H9 (cell line): Measurements from ENCODE around the gene MLIP. TPM values are rescaled to one million over a fixed set of nuclear protein-coding genes. Genes with fewer than 3 reads are reported as not detected.

Experiments
- DNase-seq: peaks from one replicate; pipeline ENCODE4 v3.0.0-alpha.2; 2017
- H2AFZ ChIP-seq: one replicate; pipeline ENCODE4 v1.6.1; 2013; ENCODE audit warnings: mild to moderate bottlenecking, low read length, control low read depth, moderate library complexity
- H2AK5ac ChIP-seq: 2 replicates; pipeline ENCODE4 v1.6.1; 2013; ENCODE audit warnings: low read length, control low read depth, mixed read lengths; ENCODE audit not compliant: insufficient read length
- H2BK120ac ChIP-seq: one replicate; pipeline ENCODE4 v1.6.1; 2013; ENCODE audit warnings: low read depth, mild to moderate bottlenecking, low read length, control low read depth, inconsistent platforms; ENCODE audit not compliant: poor library complexity, severe bottlenecking
- H2BK12ac ChIP-seq: 2 replicates; pipeline ENCODE4 v1.6.1; 2013; ENCODE audit warnings: low read length, control low read depth, mixed read lengths, low read depth; ENCODE audit not compliant: insufficient read length
- H2BK15ac ChIP-seq: 2 replicates; pipeline ENCODE4 v1.6.1; 2013; ENCODE audit warnings: low read depth, low read length, control low read depth
- H2BK20ac ChIP-seq: one replicate; pipeline ENCODE4 v1.6.1; 2013; ENCODE audit warnings: low read depth, mild to moderate bottlenecking, low read length, control low read depth, inconsistent platforms; ENCODE audit not compliant: poor library complexity, severe bottlenecking
- H2BK5ac ChIP-seq: 2 replicates; pipeline ENCODE4 v1.6.1; 2013; ENCODE audit warnings: low read length, control low read depth, mixed read lengths; ENCODE audit not compliant: insufficient read length
- H3K14ac ChIP-seq: 2 replicates; pipeline ENCODE4 v1.6.1; 2013; ENCODE audit warnings: low read length, control low read depth; ENCODE audit not compliant: insufficient read depth
- H3K18ac ChIP-seq: 2 replicates; pipeline ENCODE4 v1.6.1; 2013; ENCODE audit warnings: low read depth, mild to moderate bottlenecking, mixed read lengths, low read length, control low read depth; ENCODE audit not compliant: insufficient read length
- H3K23ac ChIP-seq: 2 replicates; pipeline ENCODE4 v1.6.1; 2013; ENCODE audit warnings: low read length, control low read depth, mixed read lengths, low read depth; ENCODE audit not compliant: insufficient read length
- H3K23me2 ChIP-seq: 2 replicates; pipeline ENCODE4 v1.6.1; 2013; ENCODE audit warnings: low read depth, mild to moderate bottlenecking, mixed read lengths, low read length, control low read depth; ENCODE audit not compliant: insufficient read length, poor library complexity, severe bottlenecking
- H3K27ac ChIP-seq: 2 replicates; pipeline ENCODE4 v1.5.1; 2013; ENCODE audit warnings: low read length, control low read depth, mixed read lengths, low read depth; ENCODE audit not compliant: insufficient read length
- H3K27me3 ChIP-seq: 2 replicates; pipeline ENCODE4 v1.6.1; 2013; ENCODE audit warnings: low read length, control low read depth, inconsistent platforms; ENCODE audit not compliant: insufficient read depth
- H3K4ac ChIP-seq: 2 replicates; pipeline ENCODE4 v1.6.1; 2013; ENCODE audit warnings: low read depth, mild to moderate bottlenecking, control low read depth, inconsistent platforms, low read length, moderate library complexity
- H3K4me1 ChIP-seq: 2 replicates; pipeline ENCODE4 v1.6.1; 2013; ENCODE audit warnings: low read length, control low read depth, inconsistent platforms; ENCODE audit not compliant: insufficient read depth
- H3K4me2 ChIP-seq: 2 replicates; pipeline ENCODE4 v1.6.1; 2013; ENCODE audit warnings: low read length, control low read depth, mixed read lengths; ENCODE audit not compliant: insufficient read length, insufficient read depth
- H3K56ac ChIP-seq: 2 replicates; pipeline ENCODE4 v1.6.1; 2013; ENCODE audit warnings: low read depth, mild to moderate bottlenecking, mixed read lengths, low read length, control low read depth; ENCODE audit not compliant: insufficient read length
- H3K79me1 ChIP-seq: 2 replicates; pipeline ENCODE4 v1.6.1; 2013; ENCODE audit warnings: low read depth, mild to moderate bottlenecking, moderate library complexity, low read length, control low read depth, inconsistent platforms; ENCODE audit not compliant: insufficient read depth, poor library complexity, severe bottlenecking
- H3K79me2 ChIP-seq: 2 replicates; pipeline ENCODE4 v1.6.1; 2013; ENCODE audit warnings: low read length, control low read depth, inconsistent platforms; ENCODE audit not compliant: insufficient read depth
- H3K9ac ChIP-seq: 2 replicates; pipeline ENCODE4 v1.6.1; 2013; ENCODE audit warnings: low read length, control low read depth, mixed read lengths; ENCODE audit not compliant: insufficient read length; ENCODE audit errors: extremely low read depth
- H3K9me3 ChIP-seq: one replicate; pipeline ENCODE4 v1.6.1; 2013; ENCODE audit warnings: low read depth, low read length, inconsistent platforms; ENCODE audit not compliant: control insufficient read depth
- H3T11ph ChIP-seq: one replicate; pipeline ENCODE4 v1.6.1; 2013; ENCODE audit warnings: mild to moderate bottlenecking, low read length, control low read depth, inconsistent platforms
- H4K20me1 ChIP-seq: one replicate; pipeline ENCODE4 v1.6.1; 2013; ENCODE audit not compliant: control insufficient read depth, insufficient read length, insufficient read depth
- H4K5ac ChIP-seq: 2 replicates; pipeline ENCODE4 v1.6.1; 2013; ENCODE audit warnings: low read depth, mild to moderate bottlenecking, mixed read lengths, low read length, control low read depth; ENCODE audit not compliant: insufficient read length
- H4K8ac ChIP-seq: replicated peaks from 2 replicates; pipeline ENCODE4 v1.6.1; 2013; ENCODE audit warnings: low read length, control low read depth, mixed read lengths, low read depth; ENCODE audit not compliant: insufficient read length
- H4K91ac ChIP-seq: 2 replicates; pipeline ENCODE4 v1.6.1; 2013; ENCODE audit warnings: low read depth, mild to moderate bottlenecking, moderate library complexity, mixed read lengths, low read length, control low read depth; ENCODE audit not compliant: insufficient read length
- H3K27ac Mint-ChIP-seq, 3 experiments: 2 replicates in 2 of 3; 3 replicates in 1 of 3; pipeline ENCODE4 v1.8.0; 2020 to 2021; ENCODE audit warnings: mixed read lengths in 3 of 3, mild to moderate bottlenecking in 1 of 3, moderate library complexity in 1 of 3
- H3K27me3 Mint-ChIP-seq: 2 replicates; pipeline ENCODE4 v1.8.0; 2021; ENCODE audit warnings: low read depth, mild to moderate bottlenecking, moderate library complexity, mixed read lengths
- H3K36me3 Mint-ChIP-seq, 3 experiments: 2 replicates in 2 of 3; 3 replicates in 1 of 3; pipeline ENCODE4 v1.8.0; 2020 to 2021; ENCODE audit warnings: low read depth in 3 of 3, mixed read lengths in 3 of 3; ENCODE audit not compliant: insufficient read depth in 1 of 3
- H3K4me1 Mint-ChIP-seq, 2 experiments: 2 replicates each; pipeline ENCODE4 v1.8.0; 2020; ENCODE audit warnings: mixed read lengths in 2 of 2
- H3K4me3 Mint-ChIP-seq, 2 experiments: 2 replicates in 1 of 2; 3 replicates in 1 of 2; pipeline ENCODE4 v1.8.0; 2020 to 2021; ENCODE audit warnings: mild to moderate bottlenecking in 2 of 2, mixed read lengths in 2 of 2, moderate library complexity in 1 of 2
- H3K9me3 Mint-ChIP-seq, 2 experiments: 2 replicates in 1 of 2; 3 replicates in 1 of 2; pipeline ENCODE4 v1.8.0; 2020; ENCODE audit warnings: mild to moderate bottlenecking in 2 of 2, mixed read lengths in 2 of 2, moderate library complexity in 1 of 2
- CTCF ChIP-seq: fragments of 200-600 bp; sonication (generic); conservative IDR thresholded peaks from 3 replicates; pipeline ENCODE4 v1.8.0; 2021; ENCODE audit warnings: antibody characterized with exemption, mild to moderate bottlenecking
- total RNA-seq: library from RNA; stranded (reverse); gene quantifications from 2 replicates; pipeline ENCODE4 v1.2.1, GENCODE V29; 2021

Gene MLIP
- total RNA-seq, 1 experiment from 2014 or later: not detected

GRCh38 chr6:54286141-54286540, 174.9 kb downstream of the MLIP start:
- no peak overlapping the region for H3K18ac ChIP-seq
- DNase-seq: no peak
- no peak for TF ChIP-seq CTCF
- no peaks in the 10 kb centered on the region for H3K27me3 Mint-ChIP-seq
- H3K4me1 ChIP-seq: no peaks in the 10 kb centered on the region
- no peak overlapping the region for H3T11ph ChIP-seq
- H3K9me3 ChIP-seq: no peaks in the 10 kb centered on the region
- no peak overlapping the region for H3K27ac ChIP-seq
- no peak overlapping the region for H3K14ac ChIP-seq
- H3K4ac ChIP-seq: no peak overlapping the region
- no peaks in the 10 kb centered on the region for H3K27me3 ChIP-seq
- H3K27ac Mint-ChIP-seq: no peak overlapping the region
- H3K23ac ChIP-seq: no peak overlapping the region
- H4K91ac ChIP-seq: no peak overlapping the region
- H3K23me2 ChIP-seq: no peaks in the 10 kb centered on the region
- no peak overlapping the region for H3K9ac ChIP-seq
- no peaks in the 10 kb centered on the region for H3K36me3 Mint-ChIP-seq
- no peaks in the 10 kb centered on the region for H3K9me3 Mint-ChIP-seq
- H2BK15ac ChIP-seq: no peak overlapping the region
- no peak overlapping the region for H3K4me2 ChIP-seq
- H4K20me1 ChIP-seq: no peaks in the 10 kb centered on the region
- no peak overlapping the region for H3K56ac ChIP-seq
- no peak overlapping the region for H2BK120ac ChIP-seq
- H4K5ac ChIP-seq: no peak overlapping the region
- no peaks in the 10 kb centered on the region for H3K79me2 ChIP-seq
- no peak overlapping the region for H4K8ac ChIP-seq
- no peaks in the 10 kb centered on the region for H3K79me1 ChIP-seq
- no peak overlapping the region for H2BK20ac ChIP-seq
- no peak overlapping the region for H2BK5ac ChIP-seq
- no peaks in the 10 kb centered on the region for H3K4me1 Mint-ChIP-seq
- no peak overlapping the region for H2AFZ ChIP-seq
- no peak overlapping the region for H2BK12ac ChIP-seq
- no peak overlapping the region for H2AK5ac ChIP-seq
- no peak overlapping the region for H3K4me3 Mint-ChIP-seq
